Measurements from ENCODE around the gene CHL1. TPM values are rescaled to one million over a fixed set of nuclear protein-coding genes. Genes with fewer than 3 reads are reported as not detected.

CHL1 gene
- total and polyA plus RNA-seq, 2 donors (not counting 1 experiment from before 2014, with no cell fraction given), result 6.2 to 18.0 TPM

- intact Hi-C loops (cut with micrococcal nuclease), result no loop called here
- no peak overlapping the region for H3K27ac ChIP-seq (ENCODE audit: low read length in 2 of 2)
- H3K9me3 ChIP-seq (ENCODE audit: control extremely low read depth in 1 of 3, control insufficient read depth in 2 of 3, insufficient read depth in 1 of 3, low read length in 2 of 3), result peaks cover 0 to 4% (median 0%) of the 10 kb centered on the region in 3 donors
- H3K36me3 ChIP-seq (replicated peaks in 1 of 2; ENCODE audit: control extremely low read depth in 1 of 2, control insufficient read depth in 1 of 2, extremely low read depth in 1 of 2, insufficient read depth in 2 of 2, low read length in 1 of 2), result no peaks in the 10 kb centered on the region
- H3K27me3 Mint-ChIP-seq, result no peaks in the 10 kb centered on the region
- no peak for DNase-seq
- H4K20me1 ChIP-seq (ENCODE audit: control insufficient read depth, insufficient read depth, low read length, poor library complexity, severe bottlenecking), result no peaks in the 10 kb centered on the region
- ChIA-PET POLR2A (no interaction called here), CTCF (no interaction called here)
- ATAC-seq (ENCODE audit: low read depth), result no peak
- H3K4me3 Mint-ChIP-seq, result no peak overlapping the region
- H3K4me3 ChIP-seq (ENCODE audit: control extremely low read depth in 1 of 5, extremely low read depth in 1 of 5, insufficient read depth in 1 of 5, low read depth in 2 of 5, low read length in 4 of 5), result no peak overlapping the region
- no peak overlapping the region for H3K9ac ChIP-seq (ENCODE audit: low read length)
- no peak overlapping the region for H3K4me2 ChIP-seq (replicated peaks; ENCODE audit: low read depth, low read length, poor library complexity, severe bottlenecking)
- H2AFZ ChIP-seq (ENCODE audit: insufficient read depth, low read depth, low read length, poor library complexity, severe bottlenecking), result no peak overlapping the region
- no peak overlapping the region for H3K27ac Mint-ChIP-seq
- H3K79me2 ChIP-seq (ENCODE audit: control insufficient read depth, insufficient read depth, low read length), result no peaks in the 10 kb centered on the region
- no peaks in the 10 kb centered on the region for H3K4me1 ChIP-seq (ENCODE audit: control insufficient read depth in 2 of 2, insufficient read depth in 2 of 2, low read length in 2 of 2)
- no peaks in the 10 kb centered on the region for H3K27me3 ChIP-seq (replicated peaks in 1 of 4; ENCODE audit: control extremely low read depth in 1 of 4, control insufficient read depth in 3 of 4, insufficient read depth in 4 of 4, low read length in 3 of 4)
- no peak for TF ChIP-seq EZH2 (IDR thresholded peaks at IDR 0.05; ENCODE audit: borderline replicate concordance, insufficient read depth, low read depth, low read length, poor library complexity, severe bottlenecking)
- TF ChIP-seq CTCF (IDR thresholded peaks at IDR 0.05), result no peak
- peaks cover 4% of the 10 kb centered on the region for H3K9me3 Mint-ChIP-seq (ENCODE audit: insufficient read depth)
- 29% methylated on average over 1 of the region's 5 CpGs for WGBS (ENCODE audit: insufficient coverage)
- no peaks in the 10 kb centered on the region for H3K4me1 Mint-ChIP-seq
Measured at GRCh38 chr3:440826-441225, 244.3 kb downstream of the CHL1 start.

DNA sequence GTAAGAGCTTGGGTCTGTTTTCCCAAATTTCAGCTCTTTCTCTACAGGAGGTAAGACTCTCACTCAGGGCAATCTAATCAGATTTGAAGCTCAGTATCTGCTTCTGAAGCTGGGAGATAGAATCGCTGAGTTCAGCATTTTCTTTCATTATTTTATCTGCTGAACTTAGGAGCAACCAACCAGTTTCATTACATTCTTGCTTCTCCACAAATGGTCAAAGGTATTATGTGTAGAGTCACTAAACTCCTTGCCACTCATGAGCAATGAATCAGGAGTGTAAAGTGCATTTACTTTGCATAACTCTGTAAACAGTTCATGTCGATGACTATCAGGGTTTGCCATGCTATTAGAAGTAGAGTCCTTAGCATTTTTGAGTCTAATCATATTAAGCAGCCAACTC lies 249.4 kb downstream of the CHL1 start:
- Histone ChIP-seq H3K9me3 (ENCODE audit: control extremely low read depth in 1 of 3, control insufficient read depth in 2 of 3, insufficient read depth in 1 of 3, low read length in 2 of 3) (peaks cover 0 to 4% (median 0%) of the 10 kb centered on the region in 3 donors), H3K36me3 (replicated peaks in 1 of 2; ENCODE audit: control extremely low read depth in 1 of 2, control insufficient read depth in 1 of 2, extremely low read depth in 1 of 2, insufficient read depth in 2 of 2, low read length in 1 of 2) (no peaks in the 10 kb centered on the region), H3K27ac (ENCODE audit: low read length in 2 of 2) (no peak overlapping the region), H3K79me2 (ENCODE audit: control insufficient read depth, insufficient read depth, low read length) (no peaks in the 10 kb centered on the region), H3K27me3 (replicated peaks in 1 of 4; ENCODE audit: control extremely low read depth in 1 of 4, control insufficient read depth in 3 of 4, insufficient read depth in 4 of 4, low read length in 3 of 4) (no peaks in the 10 kb centered on the region), H3K4me1 (ENCODE audit: control insufficient read depth in 2 of 2, insufficient read depth in 2 of 2, low read length in 2 of 2) (no peaks in the 10 kb centered on the region), H4K20me1 (ENCODE audit: control insufficient read depth, insufficient read depth, low read length, poor library complexity, severe bottlenecking) (no peaks in the 10 kb centered on the region), H3K9ac (ENCODE audit: low read length) (no peak overlapping the region), H2AFZ (ENCODE audit: insufficient read depth, low read depth, low read length, poor library complexity, severe bottlenecking) (no peak overlapping the region), H3K4me3 (ENCODE audit: control extremely low read depth in 1 of 5, extremely low read depth in 1 of 5, insufficient read depth in 1 of 5, low read depth in 2 of 5, low read length in 4 of 5) (no peak overlapping the region), H3K4me2 (replicated peaks; ENCODE audit: low read depth, low read length, poor library complexity, severe bottlenecking) (no peak overlapping the region)
- ChIA-PET POLR2A (no interaction called here), CTCF (no interaction called here)
- TF ChIP-seq EZH2 (IDR thresholded peaks at IDR 0.05; ENCODE audit: borderline replicate concordance, insufficient read depth, low read depth, low read length, poor library complexity, severe bottlenecking) (no peak), CTCF (IDR thresholded peaks at IDR 0.05) (no peak)
- intact Hi-C loops (cut with micrococcal nuclease), result no loop called here
- Mint-ChIP-seq H3K27me3 (no peaks in the 10 kb centered on the region), H3K4me3 (no peak overlapping the region), H3K27ac (no peak overlapping the region), H3K9me3 (ENCODE audit: insufficient read depth) (peaks cover 4% of the 10 kb centered on the region), H3K4me1 (no peaks in the 10 kb centered on the region)
- ATAC-seq (ENCODE audit: low read depth) (no peak), DNase-seq (no peak)
- WGBS (ENCODE audit: insufficient coverage), result no CpG with 5 or more reads among the region's 2 CpGs
